A549 (cell line): ENCODE results near the gene SH3RF1. TPM values are rescaled to one million over a fixed set of nuclear protein-coding genes. Genes with fewer than 3 reads are reported as not detected.

Source experiments
- ATAC-seq, 2 experiments: fragments of 200-7000 bp in 1 of 2; fragments of >200 bp in 1 of 2; cut with Nextera tagmentation in 1 of 2; cut with Tn5 transposase in 1 of 2; 3 replicates each; pipeline versions ENCODE4 v1.8.0 to v1.9.1; 2018 to 2020; ENCODE audit warnings: mild to moderate bottlenecking in 1 of 2, moderate library complexity in 1 of 2
- CTCF ChIA-PET: fragments of 300-600 bp; sonication (Branson Sonifier 250); formaldehyde crosslinking; extraction: SDS; loops from one replicate; lab custom pipeline; 2021; ENCODE audit warnings: antibody characterized with exemption, inconsistent platforms; lab: Yijun Ruan, JAX
- POLR2A ChIA-PET: fragments of 350-600 bp; formaldehyde crosslinking; extraction: SDS; loops from one replicate; lab custom pipeline; 2021; ENCODE audit warnings: antibody characterized with exemption, inconsistent platforms; lab: Yijun Ruan, JAX
- DNase-seq, 2 experiments: peaks; one replicate each; pipeline versions ENCODE4 v3.0.0 to v3.0.0-alpha.2; 2011 to 2016; ENCODE audit warnings: low read depth in 1 of 2, low spot score in 1 of 2
- FAIRE-seq: peaks from 2 replicates; lab custom pipeline; 2011; peaks lifted over from hg19 to GRCh38; lab: Jason Lieb, UNC
- H3K27ac ChIP-seq, 2 experiments: fragments of >200 bp; sonication (Bioruptor Twin); formaldehyde crosslinking; 3 replicates each; pipeline ENCODE4 v1.5.1; 2016 to 2017
- H3K4me1 ChIP-seq: fragments of >200 bp; sonication (Bioruptor Twin); formaldehyde crosslinking; 3 replicates; pipeline ENCODE4 v1.6.1; 2016
- H3K4me2 ChIP-seq: fragments of >200 bp; sonication (Bioruptor Twin); formaldehyde crosslinking; 3 replicates; pipeline ENCODE4 v1.6.1; 2016
- H3K4me3 ChIP-seq: fragments of >200 bp; sonication (Bioruptor Twin); formaldehyde crosslinking; 3 replicates; pipeline ENCODE4 v1.5.1; 2016
- H3K9me3 ChIP-seq: fragments of >200 bp; sonication (Bioruptor Twin); formaldehyde crosslinking; 3 replicates; pipeline ENCODE4 v1.6.1; 2016
- CEBPB ChIP-seq, 2 experiments: fragments of >200 bp in 1 of 2; sonication (Bioruptor Twin) in 1 of 2; formaldehyde crosslinking in 1 of 2; IDR thresholded peaks; 2 replicates each; pipeline ENCODE4 v1.6.1; 2012 to 2016
- CHD4 ChIP-seq: fragments of 200-600 bp; sonication (generic); IDR thresholded peaks from 2 replicates; pipeline ENCODE4 v1.6.1; 2016; ENCODE audit warnings: antibody characterized with exemption, mild to moderate bottlenecking, borderline replicate concordance
- EHF ChIP-seq: fragments of 250-450 bp; sonication (Bioruptor Pico); IDR thresholded peaks from 2 replicates; pipeline ENCODE4 v1.5.0; 2020; ENCODE audit warnings: mild to moderate bottlenecking
- EHMT2 ChIP-seq: fragments of 200-600 bp; sonication (generic); IDR thresholded peaks from 2 replicates; pipeline ENCODE4 v1.6.1; 2016; ENCODE audit warnings: antibody characterized with exemption, low read depth, mild to moderate bottlenecking, moderate library complexity
- ESRRA ChIP-seq: fragments of 150-350 bp; IDR thresholded peaks from 2 replicates; pipeline ENCODE4 v1.6.1; 2014; ENCODE audit warnings: mild to moderate bottlenecking, low read length, borderline replicate concordance
- FOSB ChIP-seq: fragments of 250-450 bp; sonication (Bioruptor Pico); IDR thresholded peaks from 2 replicates; pipeline ENCODE4 v1.5.0; 2020; ENCODE audit warnings: mild to moderate bottlenecking, moderate library complexity
- FOSL2 ChIP-seq, 2 experiments: fragments of 450-650 bp in 1 of 2; fragments of >200 bp in 1 of 2; sonication (Bioruptor Twin) in 1 of 2; formaldehyde crosslinking; IDR thresholded peaks; 2 replicates each; pipeline versions ENCODE4 v1.5.0 to v1.6.1; 2016 to 2020; ENCODE audit warnings: mild to moderate bottlenecking in 1 of 2, moderate library complexity in 1 of 2
- GATA3 ChIP-seq: IDR thresholded peaks from 2 replicates; pipeline ENCODE4 v1.6.1; 2012; ENCODE audit warnings: borderline replicate concordance
- HDAC2 ChIP-seq: fragments of 200-600 bp; sonication (generic); IDR thresholded peaks from 2 replicates; pipeline ENCODE4 v1.6.1; 2016
- HEYL ChIP-seq: fragments of 250-450 bp; sonication (Bioruptor Pico); IDR thresholded peaks from 2 replicates; pipeline ENCODE4 v1.8.0; 2021; ENCODE audit warnings: mild to moderate bottlenecking, moderate library complexity
- HOXA7 ChIP-seq: fragments of 250-450 bp; sonication (Bioruptor Pico); IDR thresholded peaks from 2 replicates; pipeline ENCODE4 v1.5.0; 2020; ENCODE audit warnings: mild to moderate bottlenecking, moderate library complexity
- JUNB ChIP-seq: fragments of >200 bp; sonication (Bioruptor Twin); formaldehyde crosslinking; IDR thresholded peaks from 2 replicates; pipeline ENCODE4 v1.6.1; 2016
- KDM5A ChIP-seq: fragments of 200-600 bp; sonication (generic); IDR thresholded peaks from 2 replicates; pipeline ENCODE4 v1.6.1; 2016; ENCODE audit warnings: antibody characterized with exemption, mild to moderate bottlenecking
- MAFK ChIP-seq: fragments of 450-650 bp; IDR thresholded peaks from 2 replicates; pipeline ENCODE4 v1.6.1; 2014; ENCODE audit not compliant: partially characterized antibody
- MAZ ChIP-seq: fragments of 150-350 bp; IDR thresholded peaks from 2 replicates; pipeline ENCODE4 v1.6.1; 2014; ENCODE audit warnings: antibody characterized with exemption, low read depth, low read length, borderline replicate concordance
- NPAS2 ChIP-seq: fragments of 250-450 bp; sonication (Bioruptor Pico); IDR thresholded peaks from 2 replicates; pipeline ENCODE4 v1.8.0; 2022; ENCODE audit warnings: mild to moderate bottlenecking, moderate library complexity, borderline replicate concordance
- PHF8 ChIP-seq: fragments of 200-600 bp; sonication (generic); IDR thresholded peaks from 2 replicates; pipeline ENCODE4 v1.6.1; 2016; ENCODE audit warnings: low read depth, mild to moderate bottlenecking, antibody characterized with exemption, moderate library complexity, borderline replicate concordance
- POLR2A ChIP-seq: IDR thresholded peaks from 2 replicates; pipeline ENCODE4 v1.6.1; 2012; ENCODE audit warnings: mild to moderate bottlenecking, low read length
- RARB ChIP-seq: fragments of 250-450 bp; sonication (Bioruptor Pico); IDR thresholded peaks from 2 replicates; pipeline ENCODE4 v1.8.0; 2021; ENCODE audit warnings: mild to moderate bottlenecking, moderate library complexity
- REST ChIP-seq: fragments of 200-600 bp; sonication (generic); IDR thresholded peaks from 2 replicates; pipeline ENCODE4 v1.6.1; 2016; ENCODE audit warnings: antibody characterized with exemption, mild to moderate bottlenecking, moderate library complexity
- RNF2 ChIP-seq: fragments of 200-600 bp; sonication (generic); IDR thresholded peaks from 2 replicates; pipeline ENCODE4 v1.6.1; 2016; ENCODE audit warnings: low read depth, mild to moderate bottlenecking, antibody characterized with exemption, moderate library complexity, borderline replicate concordance
- SREBF2 ChIP-seq: fragments of 450-650 bp; IDR thresholded peaks from 2 replicates; pipeline ENCODE4 v1.6.1; 2014; ENCODE audit warnings: mild to moderate bottlenecking, moderate library complexity
- TFCP2L1 ChIP-seq: fragments of 250-450 bp; sonication (Bioruptor Pico); IDR thresholded peaks from 2 replicates; pipeline ENCODE4 v1.5.0; 2021; ENCODE audit warnings: mild to moderate bottlenecking
- TP53 ChIP-seq: fragments of 250-450 bp; sonication (Bioruptor Pico); IDR thresholded peaks from 2 replicates; pipeline ENCODE4 v1.5.0; 2021; ENCODE audit warnings: mild to moderate bottlenecking, moderate library complexity
- ZC3H11A ChIP-seq: fragments of 450-650 bp; IDR thresholded peaks from 2 replicates; pipeline ENCODE4 v1.6.1; 2014; ENCODE audit warnings: antibody characterized with exemption, mild to moderate bottlenecking
- WGBS: methylation state at CpG from one replicate; pipeline ENCODE4 v1.1.6; 2017; ENCODE audit errors: missing lambda C conversion rate; 5-methylcytosine and 5-hydroxymethylcytosine counted together
- polyA plus RNA-seq, 4 experiments: library from polyadenylated mRNA; depleted of rRNA in 3 of 4; stranded (reverse); fragments of >200 nt; fragmentation: RNase III in 1 of 4; extraction: RNeasy Plus Mini Kit Qiagen cat#74134 plus additional on column Dnase treatment in 1 of 4; gene quantifications; 2 replicates in 3 of 4; 3 replicates in 1 of 4; pipeline ENCODE4 v1.2.3, GENCODE V29; 2011 to 2017
- TF ChIP-seq, protein P1 (sequence below): fragments of 150-350 bp; IDR thresholded peaks from 2 replicates; pipeline ENCODE4 v1.6.1; 2014; ENCODE audit warnings: low read depth, mild to moderate bottlenecking, low read length
- TF ChIP-seq, protein P2 (sequence below): IDR thresholded peaks from 2 replicates; pipeline ENCODE4 v1.6.1; 2012; ENCODE audit warnings: low read depth, borderline replicate concordance
- TF ChIP-seq, protein P3 (sequence below): IDR thresholded peaks from 2 replicates; pipeline ENCODE4 v1.6.1; 2012

SH3RF1 gene
- polyA plus RNA-seq, 2 of the 4 experiments (the other 2 are of a cell fraction) = 8.0 to 15.1 TPM

DNA sequence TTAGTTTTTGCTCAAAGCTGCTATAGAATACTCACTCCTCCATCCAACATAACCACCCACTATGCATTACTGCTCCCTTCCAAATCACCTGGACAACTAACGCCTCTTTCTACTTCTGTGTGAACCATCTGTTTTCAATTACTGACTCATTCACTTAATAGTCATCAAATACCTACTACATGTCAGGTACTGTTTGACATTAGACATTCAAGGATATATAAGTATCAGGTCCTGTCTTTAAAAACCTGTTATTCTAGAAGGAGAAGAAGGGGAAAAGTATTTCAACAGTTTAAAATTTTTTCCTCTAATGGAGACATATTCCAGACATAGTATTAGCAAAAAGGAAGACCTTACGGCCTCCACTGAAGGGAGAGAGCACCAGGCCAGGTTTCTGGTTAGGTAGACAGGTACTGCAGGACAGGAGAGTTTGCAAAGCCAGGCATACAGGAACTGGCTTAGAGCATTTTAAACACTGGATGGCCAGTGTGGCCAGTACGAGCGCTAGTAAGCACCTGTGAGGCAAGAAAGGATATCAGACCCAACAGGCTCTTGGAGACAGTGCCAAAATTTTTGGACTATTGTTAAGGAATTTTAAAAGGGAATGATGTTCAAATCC lies 39.0 kb downstream of the SH3RF1 start:
- H3K4me2 ChIP-seq = no peak overlapping the region
- ATAC-seq (no peak), FAIRE-seq (no peak), DNase-seq (no peak)
- H3K9me3 ChIP-seq = no peaks in the 10 kb centered on the region
- WGBS = 94% methylated on average over 4 of the region's 4 CpGs
- peaks cover 36% of the 10 kb centered on the region for H3K4me1 ChIP-seq
- CTCF ChIA-PET = no interaction called here
- no peak for TF ChIP-seq CEBPB (IDR thresholded peaks at IDR 0.05)
- no peak for TF ChIP-seq SREBF2
- no peak for TF ChIP-seq PHF8
- no peak for TF ChIP-seq MAFK
- TF ChIP-seq HDAC2 = no peak
- no peak overlapping the region; a peak in 1 of 6 replicates for H3K27ac ChIP-seq
- H3K4me3 ChIP-seq = no peak overlapping the region
- POLR2A ChIA-PET = no interaction called here

GRCh38 chr4:169229571-169230028 lies 41.2 kb downstream of the SH3RF1 start:
- no peaks in the 10 kb centered on the region for H3K9me3 ChIP-seq
- H3K4me1 ChIP-seq = peaks cover 54% of the 10 kb centered on the region
- H3K27ac ChIP-seq = peak overlapping the region in 1 of 2 experiments; percentile 70; a peak in 3 of 6 replicates
- CTCF ChIA-PET = no interaction called here
- H3K4me2 ChIP-seq = peak overlapping the region; percentile 53
- 11% methylated on average over 6 of the region's 6 CpGs for WGBS
- ATAC-seq = peak; percentile 84 to 90
- DNase-seq = peak; percentile 53 to 58
- TF ChIP-seq NPAS2 (CRISPR knock-in tag) = no peak
- TF ChIP-seq CEBPB (IDR thresholded peaks at IDR 0.05) = peak in 1 of 2 experiments; percentile 22; a peak in 1 of 4 replicates
- TF ChIP-seq TFCP2L1 = no peak
- TF ChIP-seq REST = no peak
- TF ChIP-seq KDM5A = no peak
- no peak for TF ChIP-seq HEYL
- peak; percentile 26; the same call in 1 of the 2 replicates for TF ChIP-seq FOSL2 (IDR thresholded peaks at IDR 0.05)
- TF ChIP-seq FOSL2 (CRISPR knock-in tag; IDR thresholded peaks at IDR 0.05) = peak; percentile 76
- TF ChIP-seq, protein P1, sequence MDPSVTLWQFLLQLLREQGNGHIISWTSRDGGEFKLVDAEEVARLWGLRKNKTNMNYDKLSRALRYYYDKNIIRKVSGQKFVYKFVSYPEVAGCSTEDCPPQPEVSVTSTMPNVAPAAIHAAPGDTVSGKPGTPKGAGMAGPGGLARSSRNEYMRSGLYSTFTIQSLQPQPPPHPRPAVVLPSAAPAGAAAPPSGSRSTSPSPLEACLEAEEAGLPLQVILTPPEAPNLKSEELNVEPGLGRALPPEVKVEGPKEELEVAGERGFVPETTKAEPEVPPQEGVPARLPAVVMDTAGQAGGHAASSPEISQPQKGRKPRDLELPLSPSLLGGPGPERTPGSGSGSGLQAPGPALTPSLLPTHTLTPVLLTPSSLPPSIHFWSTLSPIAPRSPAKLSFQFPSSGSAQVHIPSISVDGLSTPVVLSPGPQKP = no peak
- no peak for TF ChIP-seq HOXA7 (CRISPR knock-in tag)
- peak; percentile 19 for TF ChIP-seq MAFK
- no peak for TF ChIP-seq FOSB
- no peak for TF ChIP-seq EHMT2
- no peak for TF ChIP-seq TP53 (CRISPR knock-in tag)
- TF ChIP-seq GATA3 = 0 out of 2 replicates have a peak, but pooled peaks have one; percentile 13
- peak; percentile 42 for TF ChIP-seq JUNB
- no peak for TF ChIP-seq PHF8
- TF ChIP-seq RNF2 = no peak
- TF ChIP-seq, protein P2, sequence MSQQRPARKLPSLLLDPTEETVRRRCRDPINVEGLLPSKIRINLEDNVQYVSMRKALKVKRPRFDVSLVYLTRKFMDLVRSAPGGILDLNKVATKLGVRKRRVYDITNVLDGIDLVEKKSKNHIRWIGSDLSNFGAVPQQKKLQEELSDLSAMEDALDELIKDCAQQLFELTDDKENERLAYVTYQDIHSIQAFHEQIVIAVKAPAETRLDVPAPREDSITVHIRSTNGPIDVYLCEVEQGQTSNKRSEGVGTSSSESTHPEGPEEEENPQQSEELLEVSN = no peak
- TF ChIP-seq RARB (CRISPR knock-in tag) = no peak
- no peak for TF ChIP-seq HDAC2
- no peak for TF ChIP-seq POLR2A
- TF ChIP-seq ESRRA = no peak
- no peak for TF ChIP-seq MAZ
- TF ChIP-seq CHD4 = no peak
- TF ChIP-seq SREBF2 = no peak
- TF ChIP-seq, protein P3, sequence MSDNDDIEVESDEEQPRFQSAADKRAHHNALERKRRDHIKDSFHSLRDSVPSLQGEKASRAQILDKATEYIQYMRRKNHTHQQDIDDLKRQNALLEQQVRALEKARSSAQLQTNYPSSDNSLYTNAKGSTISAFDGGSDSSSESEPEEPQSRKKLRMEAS = no peak
- no peak for TF ChIP-seq EHF (CRISPR knock-in tag)
- no peak for TF ChIP-seq ZC3H11A
- TF ChIP-seq, all 56 proteins: peak for 5
- FAIRE-seq = no peak
- no peak overlapping the region for H3K4me3 ChIP-seq
- POLR2A ChIA-PET = no interaction called here
